ENCODE measurements around the gene GREM1. TPM values are rescaled to one million over a fixed set of nuclear protein-coding genes. Genes with fewer than 3 reads are reported as not detected.

GREM1 gene
- total and polyA plus RNA-seq, 9 of the 15 experiments (the other 6 are each of a cell fraction or from before 2014, with no cell fraction given) = 0.01 to 0.20 (median 0.06) TPM; not detected in 6

DNA sequence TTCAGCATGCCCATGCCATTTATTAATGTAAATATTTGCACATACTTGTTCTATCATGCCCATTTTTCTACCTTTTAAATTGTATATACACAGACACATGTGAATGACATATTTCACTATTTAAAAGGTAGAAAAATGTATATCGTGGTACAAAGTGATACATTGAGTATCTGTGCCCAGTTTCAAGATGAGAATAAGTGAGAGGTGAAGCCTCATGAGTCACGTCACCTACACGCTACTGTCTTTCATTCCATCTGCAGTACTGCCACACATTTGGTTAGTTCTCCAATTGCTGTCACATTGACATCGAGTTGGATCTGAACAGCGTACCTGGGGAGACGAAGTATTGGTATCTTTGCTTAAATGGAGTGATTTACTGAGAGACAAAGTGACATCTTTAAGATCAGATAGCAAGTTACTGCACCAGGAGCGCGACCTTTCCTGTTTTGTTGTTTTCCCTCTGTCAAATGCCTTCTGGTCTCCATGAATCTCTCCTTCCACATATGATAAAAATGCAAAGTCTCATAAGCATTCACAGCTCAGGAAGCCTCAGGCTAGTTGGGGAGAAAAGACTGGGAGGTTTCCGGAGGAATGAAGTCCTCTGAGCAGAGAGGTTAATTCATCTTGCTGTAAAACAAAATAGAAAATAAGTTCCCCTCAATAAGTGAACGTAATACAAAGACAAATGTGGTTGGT lies 12.0 kb downstream of the GREM1 start:
- Histone ChIP-seq H3K27ac (ENCODE audit: extremely low read depth, low read depth, low read length) (no peak overlapping the region), H4K20me1 (replicated peaks; ENCODE audit: control insufficient read depth, insufficient read depth, low read length) (no peaks in the 10 kb centered on the region), H3K9me3 (replicated peaks; ENCODE audit: control insufficient read depth, insufficient read depth, low read depth, low read length) (no peaks in the 10 kb centered on the region), H3K9ac (ENCODE audit: insufficient read depth in 1 of 2, low read depth in 2 of 2, low read length in 2 of 2) (no peak overlapping the region), H3K9me1 (ENCODE audit: control insufficient read depth, insufficient read depth, low read length) (no peaks in the 10 kb centered on the region), H3K4me2 (ENCODE audit: insufficient read depth, low read length) (no peak overlapping the region), H3K4me3 (no peak overlapping the region), H3K4me1 (replicated peaks in 1 of 2; ENCODE audit: control insufficient read depth in 2 of 2, insufficient read depth in 2 of 2, low read length in 2 of 2) (peaks cover 5 to 6% of the 10 kb centered on the region in 2 experiments; a peak in 3 of 5 replicates), H3K36me3 (ENCODE audit: control insufficient read depth, insufficient read depth, low read length) (no peaks in the 10 kb centered on the region), H3K79me2 (ENCODE audit: control insufficient read depth, insufficient read depth, low read length) (no peaks in the 10 kb centered on the region), H2AFZ (ENCODE audit: low read depth, low read length) (no peak overlapping the region), H3K27me3 (ENCODE audit: control insufficient read depth in 2 of 2, insufficient read depth in 2 of 2, low read length in 2 of 2) (no peaks in the 10 kb centered on the region)
- no TSS peak for BruUV-seq (replicated peaks)
- ATAC-seq = no peak
- in situ Hi-C loops (cut with MboI) (no loop called here), intact Hi-C loops (cut with micrococcal nuclease) (no loop called here)
- no peak for DNase-seq (ENCODE audit: extremely low read depth in 1 of 4, low spot score in 3 of 4)
- POLR2A ChIA-PET = no interaction called here
- no peak for FAIRE-seq
- CTCF ChIA-PET (ENCODE audit: low intra/inter-chr PET ratio) = no interaction called here
- 37% methylated on average over 10 of the region's 10 CpGs for WGBS (ENCODE audit: insufficient coverage, low coverage, missing lambda C conversion rate)
- TF ChIP-seq RNF2 (IDR thresholded peaks at IDR 0.05) (no peak), MEIS2 (IDR thresholded peaks at IDR 0.05; ENCODE audit: partially characterized antibody) (peak; percentile 7), LCOR (CRISPR knock-in tag; IDR thresholded peaks at IDR 0.05) (no peak), ZNF165 (CRISPR knock-in tag; IDR thresholded peaks at IDR 0.05; ENCODE audit: borderline replicate concordance) (no peak)

All from K562 (cell line).